ENCODE data around the gene CNBD2.
"Not testable (repeated sequence)": the region's sequence is repeated elsewhere in the genome, so short reads cannot be mapped to it uniquely, and the experiment has no call there.

The CNBD2 gene

DNA sequence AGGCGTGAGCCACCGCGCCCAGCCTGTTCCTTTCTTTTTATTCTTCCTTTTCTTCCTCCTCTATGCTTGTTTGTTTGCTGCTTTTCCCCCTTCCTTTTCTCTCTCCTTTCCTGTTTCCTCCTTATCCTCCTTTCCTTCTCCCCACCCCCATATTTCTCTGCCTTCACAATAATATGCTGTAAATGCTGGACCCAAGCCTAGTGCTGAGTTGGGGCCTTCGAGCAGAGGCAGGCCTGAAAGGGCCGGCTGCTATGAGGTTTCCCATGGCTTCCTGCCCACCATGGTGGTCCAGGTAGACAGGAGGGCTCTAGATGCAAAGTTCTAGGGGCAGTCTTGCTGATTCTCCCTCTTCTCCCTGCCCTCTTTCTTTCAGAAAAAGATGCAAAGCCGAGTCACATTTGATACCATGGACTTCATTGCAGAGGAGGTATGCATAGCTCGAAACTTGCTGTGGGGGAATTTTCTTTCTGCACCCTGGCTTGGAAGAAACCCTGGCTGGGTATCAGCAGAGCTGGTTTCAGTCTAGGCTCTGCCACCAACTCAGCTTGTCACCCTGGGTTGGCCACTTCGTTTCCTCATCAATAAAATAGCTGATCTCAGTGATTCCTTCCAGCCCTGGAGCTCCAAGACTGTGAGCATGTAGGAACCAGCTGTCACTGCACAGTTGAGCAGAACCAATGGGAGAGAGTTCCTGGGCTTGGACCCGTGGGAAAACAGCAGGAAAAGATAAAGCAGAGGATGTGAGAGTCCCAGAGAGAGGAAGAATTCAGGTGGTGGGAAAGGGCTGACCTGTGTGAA lies 7.4 kb downstream of the CNBD2 start:
- Histone ChIP-seq H3K27me3 (ENCODE audit: insufficient read depth, low read length) (no peaks in the 10 kb centered on the region), H3K9me3 (ENCODE audit: insufficient read depth, low read depth, low read length) (no peaks in the 10 kb centered on the region), H3K4me1 (ENCODE audit: insufficient read depth, low read length) (no peaks in the 10 kb centered on the region), H3K4me3 (ENCODE audit: low read length) (no peak overlapping the region), H3K36me3 (ENCODE audit: insufficient read depth, low read length) (no peaks in the 10 kb centered on the region), H3K9ac (ENCODE audit: low read depth, low read length) (no peak overlapping the region), H3K27ac (ENCODE audit: low read depth, low read length) (no peak overlapping the region)
- WGBS: 77% methylated on average over 9 of the region's 9 CpGs

- no peak overlapping the region for H3K27ac ChIP-seq (ENCODE audit: low read depth, low read length)
- H3K36me3 ChIP-seq (ENCODE audit: insufficient read depth, low read length): no peaks in the 10 kb centered on the region
- H3K9ac ChIP-seq (ENCODE audit: low read depth, low read length): no peak overlapping the region
- H3K9me3 ChIP-seq (ENCODE audit: insufficient read depth, low read depth, low read length): no peaks in the 10 kb centered on the region
- H3K27me3 ChIP-seq (ENCODE audit: insufficient read depth, low read length): no peaks in the 10 kb centered on the region
- H3K4me1 ChIP-seq (ENCODE audit: insufficient read depth, low read length): no peaks in the 10 kb centered on the region
- H3K4me3 ChIP-seq (ENCODE audit: low read length): no peak overlapping the region
- 93% methylated on average over 9 of the region's 9 CpGs for WGBS
Measured at GRCh38 chr20:35978041-35978513, 9.7 kb downstream of the CNBD2 start.

GRCh38 chr20:35979544-35979943 lies 11.2 kb downstream of the CNBD2 start:
- Histone ChIP-seq H3K36me3 (ENCODE audit: insufficient read depth, low read length) (no peaks in the 10 kb centered on the region), H3K4me3 (ENCODE audit: low read length) (no peak overlapping the region), H3K4me1 (ENCODE audit: insufficient read depth, low read length) (no peaks in the 10 kb centered on the region), H3K27me3 (ENCODE audit: insufficient read depth, low read length) (no peaks in the 10 kb centered on the region), H3K27ac (ENCODE audit: low read depth, low read length) (no peak overlapping the region), H3K9me3 (ENCODE audit: insufficient read depth, low read depth, low read length) (no peaks in the 10 kb centered on the region), H3K9ac (ENCODE audit: low read depth, low read length) (no peak overlapping the region)
- whole genome bisulfite sequencing: 78% methylated on average over 5 of the region's 5 CpGs

DNA sequence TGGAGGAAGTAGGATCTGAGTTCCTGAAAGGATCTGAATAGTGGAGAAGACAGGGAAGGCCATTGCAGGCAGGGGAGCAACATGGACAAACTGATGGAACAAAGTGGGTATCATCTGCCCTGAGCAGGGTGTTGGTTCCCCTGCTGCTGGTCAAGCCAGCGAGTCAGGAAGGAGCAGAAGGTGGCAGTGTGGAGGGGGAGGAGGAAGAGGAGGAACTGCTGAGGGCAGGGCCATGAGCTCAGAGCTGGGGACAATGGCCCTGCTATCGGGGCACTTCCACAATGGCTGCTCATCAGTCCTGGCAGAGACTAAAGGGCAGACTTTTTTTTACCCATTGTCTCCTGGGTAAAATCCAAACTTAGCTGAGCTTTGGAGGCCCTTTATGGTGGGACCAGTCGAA lies 13.6 kb downstream of the CNBD2 start:
- Histone ChIP-seq H3K27me3 (ENCODE audit: insufficient read depth, low read length) (no peaks in the 10 kb centered on the region), H3K27ac (ENCODE audit: low read depth, low read length) (no peak overlapping the region)
- 77% methylated on average over 3 of the region's 3 CpGs for WGBS

DNA sequence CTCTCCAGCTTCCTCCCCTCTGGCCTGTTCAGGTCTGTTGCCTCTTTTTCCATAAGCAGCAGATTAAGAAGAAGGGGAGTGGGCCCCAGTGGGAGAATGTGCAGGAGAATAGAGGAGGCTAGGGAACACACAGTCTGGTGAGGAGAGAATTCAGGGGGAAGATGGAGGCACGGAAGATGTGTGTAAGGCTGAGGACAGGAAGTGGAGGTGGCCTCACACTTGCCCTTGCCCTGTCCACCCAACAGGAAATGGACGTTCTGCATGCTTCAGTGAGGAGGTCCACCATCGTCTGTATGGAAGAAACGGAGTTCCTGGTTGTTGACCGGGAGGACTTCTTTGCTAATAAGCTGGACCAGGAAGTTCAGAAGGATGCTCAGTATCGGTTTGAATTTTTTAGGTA lies 16.0 kb downstream of the CNBD2 start:
- no peaks in the 10 kb centered on the region for H3K9me3 ChIP-seq (ENCODE audit: insufficient read depth, low read depth, low read length)
- WGBS: 87% methylated on average over 6 of the region's 6 CpGs
- H3K9ac ChIP-seq (ENCODE audit: low read depth, low read length): no peak overlapping the region
- no peaks in the 10 kb centered on the region for H3K36me3 ChIP-seq (ENCODE audit: insufficient read depth, low read length)
- H3K27ac ChIP-seq (ENCODE audit: low read depth, low read length): no peak overlapping the region
- H3K4me1 ChIP-seq (ENCODE audit: insufficient read depth, low read length): no peaks in the 10 kb centered on the region
- no peaks in the 10 kb centered on the region; the same call in 1 of the 2 replicates for H3K27me3 ChIP-seq (ENCODE audit: insufficient read depth, low read length)
- no peak overlapping the region for H3K4me3 ChIP-seq (ENCODE audit: low read length)

More for the DNA sequence above, 13.6 kb downstream of the CNBD2 start:
- Histone ChIP-seq H3K36me3 (ENCODE audit: insufficient read depth, low read length) (no peaks in the 10 kb centered on the region), H3K9me3 (ENCODE audit: insufficient read depth, low read depth, low read length) (no peaks in the 10 kb centered on the region), H3K4me1 (ENCODE audit: insufficient read depth, low read length) (no peaks in the 10 kb centered on the region), H3K4me3 (ENCODE audit: low read length) (no peak overlapping the region), H3K9ac (ENCODE audit: low read depth, low read length) (no peak overlapping the region)

GRCh38 chr20:35985806-35986205 lies 17.4 kb downstream of the CNBD2 start:
- WGBS: 85% methylated on average over 2 of the region's 2 CpGs
- Histone ChIP-seq H3K36me3 (ENCODE audit: insufficient read depth, low read length) (no peaks in the 10 kb centered on the region), H3K27me3 (ENCODE audit: insufficient read depth, low read length) (no peaks in the 10 kb centered on the region; the same call in 1 of the 2 replicates), H3K9ac (ENCODE audit: low read depth, low read length) (no peak overlapping the region), H3K4me3 (ENCODE audit: low read length) (no peak overlapping the region), H3K9me3 (ENCODE audit: insufficient read depth, low read depth, low read length) (no peaks in the 10 kb centered on the region), H3K27ac (ENCODE audit: low read depth, low read length) (no peak overlapping the region), H3K4me1 (ENCODE audit: insufficient read depth, low read length) (no peaks in the 10 kb centered on the region)

DNA sequence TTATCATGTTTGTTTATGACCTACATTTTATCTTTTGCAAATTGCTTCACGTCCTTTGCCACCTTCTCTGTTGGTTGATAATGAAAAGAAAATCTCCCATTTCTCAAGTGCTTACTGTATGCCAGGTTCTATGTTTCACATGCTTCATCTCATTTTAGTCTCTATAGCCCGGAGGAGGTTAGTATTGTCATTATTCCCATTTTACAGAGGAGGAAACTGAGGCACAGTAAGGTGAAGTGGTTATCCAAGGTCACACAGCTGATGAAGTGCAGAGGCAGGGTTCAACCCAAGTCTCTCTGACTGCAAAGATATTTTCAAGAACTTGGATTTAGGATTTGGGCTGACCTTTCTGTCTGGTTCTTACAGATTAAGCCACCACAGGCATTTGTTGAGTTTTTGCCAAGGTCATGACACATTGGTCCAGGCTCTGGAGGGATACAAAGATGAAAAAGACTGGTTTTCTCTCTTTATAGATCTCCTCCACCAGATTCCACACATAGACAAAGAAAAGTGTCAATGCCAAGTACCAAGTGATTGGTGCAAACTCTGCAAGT lies 20.6 kb downstream of the CNBD2 start:
- H3K27ac ChIP-seq (ENCODE audit: low read depth, low read length): no peak overlapping the region
- H3K9me3 ChIP-seq (ENCODE audit: insufficient read depth, low read depth, low read length): no peaks in the 10 kb centered on the region
- no peak overlapping the region for H3K9ac ChIP-seq (ENCODE audit: low read depth, low read length)
- H3K36me3 ChIP-seq (ENCODE audit: insufficient read depth, low read length): no peaks in the 10 kb centered on the region
- 92% methylated on average over 2 of the region's 2 CpGs for WGBS
- no peaks in the 10 kb centered on the region; the same call in 1 of the 2 replicates for H3K27me3 ChIP-seq (ENCODE audit: insufficient read depth, low read length)
- no peak overlapping the region for H3K4me3 ChIP-seq (ENCODE audit: low read length)
- peaks cover 6% of the 10 kb centered on the region for H3K4me1 ChIP-seq (ENCODE audit: insufficient read depth, low read length)

GRCh38 chr20:35991142-35991771 lies 22.9 kb downstream of the CNBD2 start:
- no peaks in the 10 kb centered on the region for H3K36me3 ChIP-seq (ENCODE audit: insufficient read depth, low read length)
- H3K4me1 ChIP-seq (ENCODE audit: insufficient read depth, low read length): peaks cover 6% of the 10 kb centered on the region
- no peak overlapping the region for H3K27ac ChIP-seq (ENCODE audit: low read depth, low read length)
- no peak overlapping the region for H3K9ac ChIP-seq (ENCODE audit: low read depth, low read length)
- no peak overlapping the region for H3K4me3 ChIP-seq (ENCODE audit: low read length)
- no peaks in the 10 kb centered on the region for H3K9me3 ChIP-seq (ENCODE audit: insufficient read depth, low read depth, low read length)
- no peaks in the 10 kb centered on the region; the same call in 1 of the 2 replicates for H3K27me3 ChIP-seq (ENCODE audit: insufficient read depth, low read length)
- WGBS: 44% methylated on average over 2 of the region's 3 CpGs

DNA sequence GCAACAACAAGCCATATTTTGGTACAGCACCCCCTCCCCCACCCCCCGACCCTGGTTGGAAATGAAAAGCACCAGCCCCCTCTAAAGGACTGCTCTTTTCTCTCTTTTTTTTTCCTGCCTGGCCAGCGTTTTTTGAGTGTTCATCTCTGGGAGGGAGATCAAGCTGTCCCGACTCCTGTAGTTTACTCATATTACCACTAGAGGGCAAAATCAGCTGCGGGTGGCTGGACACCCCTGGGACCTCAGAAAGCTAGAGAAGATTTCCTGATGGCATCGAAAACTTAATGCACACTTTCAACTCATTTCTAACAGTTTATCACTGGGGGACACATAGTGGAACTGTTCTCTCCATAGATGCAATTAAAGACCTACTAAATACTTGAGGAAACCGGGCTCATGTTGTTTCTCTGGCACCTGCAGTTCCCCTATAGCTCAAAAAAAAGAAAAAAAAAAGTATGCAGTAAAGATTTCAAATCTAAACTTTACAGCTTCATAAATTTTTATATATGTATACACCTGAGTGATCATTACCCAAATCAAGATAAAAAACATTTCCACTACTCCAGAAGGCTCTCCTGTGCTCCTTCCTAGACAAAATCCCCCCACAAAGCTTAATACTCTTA lies 24.4 kb downstream of the CNBD2 start:
- peaks cover 6% of the 10 kb centered on the region for H3K4me1 ChIP-seq (ENCODE audit: insufficient read depth, low read length)
- H3K9me3 ChIP-seq (ENCODE audit: insufficient read depth, low read depth, low read length): no peaks in the 10 kb centered on the region
- H3K27ac ChIP-seq (ENCODE audit: low read depth, low read length): no peak overlapping the region
- H3K4me3 ChIP-seq (ENCODE audit: low read length): no peak overlapping the region
- no peaks in the 10 kb centered on the region; the same call in 1 of the 2 replicates for H3K27me3 ChIP-seq (ENCODE audit: insufficient read depth, low read length)
- H3K9ac ChIP-seq (ENCODE audit: low read depth, low read length): no peak overlapping the region
- WGBS: 11% methylated on average over 5 of the region's 6 CpGs
- no peaks in the 10 kb centered on the region for H3K36me3 ChIP-seq (ENCODE audit: insufficient read depth, low read length)

GRCh38 chr20:35994994-35995453 lies 26.6 kb downstream of the CNBD2 start:
- WGBS: 11% methylated on average over 6 of the region's 6 CpGs

DNA sequence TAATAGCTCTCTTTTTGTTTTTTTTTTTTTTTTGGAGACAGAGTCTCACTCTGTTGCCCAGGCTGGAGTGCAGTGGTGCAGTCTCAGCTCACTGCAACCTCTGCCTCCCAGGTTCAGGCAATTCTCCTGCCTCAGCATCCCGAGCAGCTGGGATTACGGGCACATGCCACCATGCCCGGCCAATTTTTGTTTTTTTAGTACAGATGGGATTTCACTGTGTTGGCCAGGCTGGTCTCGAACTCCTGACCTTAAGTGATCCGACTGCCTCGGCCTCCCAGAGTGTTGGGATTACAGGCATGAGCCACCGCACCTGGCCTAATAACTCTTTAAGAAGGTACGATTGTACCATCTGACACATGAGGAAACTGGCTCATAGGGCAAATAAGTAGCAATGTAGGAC lies 28.1 kb downstream of the CNBD2 start:
- 94% methylated on average over 8 of the region's 8 CpGs for WGBS
- H3K27ac ChIP-seq (ENCODE audit: low read depth, low read length): not testable (repeated sequence)

More at GRCh38 chr20:35994994-35995453, 26.6 kb downstream of the CNBD2 start:
- 0 out of 2 replicates have a peak, but pooled peaks cover 2% of the 10 kb centered on the region for H3K9me3 ChIP-seq (ENCODE audit: insufficient read depth, low read depth, low read length)
- H3K27me3 ChIP-seq (ENCODE audit: insufficient read depth, low read length): no peaks in the 10 kb centered on the region
- H3K27ac ChIP-seq (ENCODE audit: low read depth, low read length): no peak overlapping the region
- H3K4me1 ChIP-seq (ENCODE audit: insufficient read depth, low read length): peaks cover 6% of the 10 kb centered on the region
- H3K4me3 ChIP-seq (ENCODE audit: low read length): no peak overlapping the region
- H3K36me3 ChIP-seq (ENCODE audit: insufficient read depth, low read length): no peaks in the 10 kb centered on the region
- H3K9ac ChIP-seq (ENCODE audit: low read depth, low read length): no peak overlapping the region

More for the DNA sequence above, 28.1 kb downstream of the CNBD2 start:
- H3K36me3 ChIP-seq (ENCODE audit: insufficient read depth, low read length); H3K4me3 ChIP-seq (ENCODE audit: low read length); H3K9ac ChIP-seq (ENCODE audit: low read depth, low read length); H3K9me3 ChIP-seq (ENCODE audit: insufficient read depth, low read depth, low read length); H3K27me3 ChIP-seq (ENCODE audit: insufficient read depth, low read length); H3K4me1 ChIP-seq (ENCODE audit: insufficient read depth, low read length): not testable (repeated sequence)
